ENCODE data around the gene IRAK2. TPM values are rescaled to one million over a fixed set of nuclear protein-coding genes. Genes with fewer than 3 reads are reported as not detected.

Gene IRAK2
- total and polyA plus RNA-seq, 7 donors, result 3.9 to 21.3 (median 9.1) TPM

- no peaks in the 10 kb centered on the region for H3K9me3 ChIP-seq
- ATAC-seq, result peak in 3 of 4 donors; percentile 38 to 59 (median 40)
These were observed 109.1 kb downstream of the IRAK2 start for GRCh38 chr3:10273702-10274305.

GRCh38 chr3:10274601-10275000 lies 109.9 kb downstream of the IRAK2 start:
- WGBS, 3 donors, result 37 to 53% (median 52%) methylated on average over 1 of the region's 1 CpG
- Histone ChIP-seq H3K27ac (peak overlapping the region; percentile 65), H3K36me3 (ENCODE audit: insufficient read depth in 1 of 2, low read depth in 1 of 2) (peaks cover 7 to 64% of the 10 kb centered on the region in 2 donors), H3K4me1 (peaks cover 23% of the 10 kb centered on the region), H3K9me3 (no peaks in the 10 kb centered on the region), H3K4me3 (no peak overlapping the region), H3K27me3 (ENCODE audit: insufficient read depth in 3 of 3, low read length in 2 of 3) (no peaks in the 10 kb centered on the region)
- intact Hi-C loops (cut with DNase I), result no loop called here
- peak in 2 of 4 donors; percentile 24 to 28 for ATAC-seq
- no peak for TF ChIP-seq CTCF (IDR thresholded peaks at IDR 0.05)
- DNase-seq, result no peak

More at GRCh38 chr3:10273702-10274305, 109.1 kb downstream of the IRAK2 start:
- H3K36me3 ChIP-seq (ENCODE audit: insufficient read depth in 1 of 2, low read depth in 1 of 2), result peaks cover 2 to 57% of the 10 kb centered on the region in 2 donors
- no peak overlapping the region for H3K4me3 ChIP-seq
- peak overlapping the region; percentile 65 for H3K27ac ChIP-seq
- no peak for TF ChIP-seq CTCF (IDR thresholded peaks at IDR 0.05)
- intact Hi-C loops (cut with DNase I), result no loop called here
- no peak for DNase-seq
- 13 to 29% (median 19%) methylated on average over 1 of the region's 1 CpG for WGBS, 3 donors
- H3K4me1 ChIP-seq, result peaks cover 28% of the 10 kb centered on the region
- H3K27me3 ChIP-seq (ENCODE audit: insufficient read depth in 3 of 3, low read length in 2 of 3), result no peaks in the 10 kb centered on the region

- DNase-seq (no peak), ATAC-seq (no peak)
- 79 to 95% (median 83%) methylated on average over 3 of the region's 3 CpGs for WGBS, 3 donors
- Histone ChIP-seq H3K36me3 (ENCODE audit: insufficient read depth in 1 of 2, low read depth in 1 of 2) (peaks cover 13 to 61% of the 10 kb centered on the region in 2 donors), H3K27ac (no peak overlapping the region), H3K27me3 (ENCODE audit: insufficient read depth in 3 of 3, low read length in 2 of 3) (no peaks in the 10 kb centered on the region), H3K4me1 (peaks cover 23% of the 10 kb centered on the region), H3K9me3 (no peaks in the 10 kb centered on the region), H3K4me3 (no peak overlapping the region)
- TF ChIP-seq CTCF (IDR thresholded peaks at IDR 0.05), result no peak
- intact Hi-C loops (cut with DNase I), result no loop called here
These were observed 112.5 kb downstream of the IRAK2 start for GRCh38 chr3:10277115-10277625.

GRCh38 chr3:10278501-10278900 lies 113.8 kb downstream of the IRAK2 start:
- intact Hi-C loops (cut with DNase I), result no loop called here
- TF ChIP-seq CTCF (IDR thresholded peaks at IDR 0.05), result no peak
- Histone ChIP-seq H3K4me1 (peaks cover 16% of the 10 kb centered on the region), H3K9me3 (no peaks in the 10 kb centered on the region), H3K4me3 (no peak overlapping the region), H3K27ac (no peak overlapping the region), H3K36me3 (ENCODE audit: insufficient read depth in 1 of 2, low read depth in 1 of 2) (peaks cover 13 to 71% of the 10 kb centered on the region in 2 donors), H3K27me3 (ENCODE audit: insufficient read depth in 3 of 3, low read length in 2 of 3) (no peaks in the 10 kb centered on the region)
- ATAC-seq, result no peak
- no peak for DNase-seq
- 92 to 100% (median 100%) methylated on average over 1 of the region's 1 CpG for WGBS, 3 donors
